Endothelial cell of umbilical vein (primary cell): ENCODE results near the gene TMEM181.
"Not testable (repeated sequence)": the region's sequence is repeated elsewhere in the genome, so short reads cannot be mapped to it uniquely, and the experiment has no call there.

Experiments
- EZH2 ChIP-seq: IDR thresholded peaks from 2 replicates; pipeline ENCODE4 v1.6.1; 2012; ENCODE audit warnings: borderline replicate concordance, low read depth, mild to moderate bottlenecking, moderate library complexity, low read length, inconsistent platforms; ENCODE audit not compliant: severe bottlenecking
- FOS ChIP-seq: IDR thresholded peaks from 2 replicates; pipeline ENCODE4 v1.6.1; 2011; ENCODE audit warnings: mild to moderate bottlenecking, low read length, moderate library complexity, borderline replicate concordance; ENCODE audit not compliant: insufficient read depth
- GATA2 ChIP-seq: IDR thresholded peaks from 2 replicates; pipeline ENCODE4 v1.7.0; 2011; ENCODE audit warnings: low read depth, mild to moderate bottlenecking, moderate library complexity, mixed read lengths, low read length; ENCODE audit not compliant: insufficient read length, insufficient read depth
- JUN ChIP-seq: IDR thresholded peaks from 2 replicates; pipeline ENCODE4 v1.6.1; 2011; ENCODE audit warnings: borderline replicate concordance, low read depth; ENCODE audit not compliant: insufficient read length, insufficient read depth
- MYC ChIP-seq: IDR thresholded peaks from one replicate; pipeline ENCODE4 v1.6.1; 2011; ENCODE audit warnings: mild to moderate bottlenecking, low read depth, low read length
- POLR2A ChIP-seq: IDR thresholded peaks from 2 replicates; pipeline ENCODE4 v1.6.1; 2012; ENCODE audit warnings: low read depth, mild to moderate bottlenecking, control low read depth, low read length
- POLR2AphosphoS5 ChIP-seq: IDR thresholded peaks from 2 replicates; pipeline ENCODE4 v1.6.1; 2012; ENCODE audit warnings: low read depth, mild to moderate bottlenecking, control low read depth, low read length, moderate library complexity; ENCODE audit not compliant: insufficient read depth
- TF ChIP-seq, protein P1 (sequence below), 2 donors: IDR thresholded peaks; 1 replicate in 1 of 2; 2 replicates in 1 of 2; pipeline ENCODE4 v1.5.1; 2011; ENCODE audit warnings: low read length in 2 of 2, mild to moderate bottlenecking in 2 of 2, moderate library complexity in 2 of 2, control low read depth in 1 of 2, inconsistent platforms in 1 of 2, low read depth in 1 of 2; ENCODE audit not compliant: insufficient read depth in 1 of 2; ENCODE audit errors: extremely low read depth in 1 of 2
- TF ChIP-seq, protein P2 (sequence below): IDR thresholded peaks from 2 replicates; pipeline ENCODE4 v1.6.1; 2011; ENCODE audit not compliant: insufficient read depth, insufficient read length

DNA sequence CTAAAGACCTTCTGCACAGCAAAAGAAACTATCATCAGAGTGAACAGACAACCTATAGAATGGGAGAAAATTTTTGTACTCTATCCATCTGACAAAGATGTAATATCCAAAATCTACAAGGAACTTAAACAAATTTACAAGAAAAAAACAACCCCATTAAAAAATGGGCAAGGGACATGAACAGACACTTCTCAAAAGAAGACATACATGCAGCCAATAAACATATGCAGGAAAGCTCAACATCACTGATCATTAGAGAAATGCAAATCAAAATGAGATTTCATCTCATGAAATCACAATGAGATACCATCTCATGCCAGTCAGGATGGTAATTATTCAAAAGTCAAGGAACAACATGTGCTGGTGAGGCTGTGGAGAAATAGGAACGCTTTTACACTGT, 32.0 kb upstream of the TMEM181 start:
- TF ChIP-seq, protein P1, sequence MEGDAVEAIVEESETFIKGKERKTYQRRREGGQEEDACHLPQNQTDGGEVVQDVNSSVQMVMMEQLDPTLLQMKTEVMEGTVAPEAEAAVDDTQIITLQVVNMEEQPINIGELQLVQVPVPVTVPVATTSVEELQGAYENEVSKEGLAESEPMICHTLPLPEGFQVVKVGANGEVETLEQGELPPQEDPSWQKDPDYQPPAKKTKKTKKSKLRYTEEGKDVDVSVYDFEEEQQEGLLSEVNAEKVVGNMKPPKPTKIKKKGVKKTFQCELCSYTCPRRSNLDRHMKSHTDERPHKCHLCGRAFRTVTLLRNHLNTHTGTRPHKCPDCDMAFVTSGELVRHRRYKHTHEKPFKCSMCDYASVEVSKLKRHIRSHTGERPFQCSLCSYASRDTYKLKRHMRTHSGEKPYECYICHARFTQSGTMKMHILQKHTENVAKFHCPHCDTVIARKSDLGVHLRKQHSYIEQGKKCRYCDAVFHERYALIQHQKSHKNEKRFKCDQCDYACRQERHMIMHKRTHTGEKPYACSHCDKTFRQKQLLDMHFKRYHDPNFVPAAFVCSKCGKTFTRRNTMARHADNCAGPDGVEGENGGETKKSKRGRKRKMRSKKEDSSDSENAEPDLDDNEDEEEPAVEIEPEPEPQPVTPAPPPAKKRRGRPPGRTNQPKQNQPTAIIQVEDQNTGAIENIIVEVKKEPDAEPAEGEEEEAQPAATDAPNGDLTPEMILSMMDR (IDR thresholded peaks at IDR 0.05; ENCODE audit: extremely low read depth in 1 of 2, insufficient read depth in 1 of 2, low read depth in 1 of 2, low read length in 2 of 2) = not testable (repeated sequence)
- not testable (repeated sequence) for TF ChIP-seq POLR2A, POLR2AphosphoS5, EZH2, MYC, FOS, JUN, GATA2
- TF ChIP-seq, protein P2, sequence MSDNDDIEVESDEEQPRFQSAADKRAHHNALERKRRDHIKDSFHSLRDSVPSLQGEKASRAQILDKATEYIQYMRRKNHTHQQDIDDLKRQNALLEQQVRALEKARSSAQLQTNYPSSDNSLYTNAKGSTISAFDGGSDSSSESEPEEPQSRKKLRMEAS = not testable (repeated sequence)
